GM12872 (cell line): ENCODE data around the gene PPP4R2.

ENCODE experiments used
- TF ChIP-seq, protein P1 (sequence below): IDR thresholded peaks from 3 replicates; pipeline ENCODE4 v1.5.1; 2011; ENCODE audit warnings: low read depth, mild to moderate bottlenecking, low read length, moderate library complexity; ENCODE audit not compliant: insufficient read depth

The PPP4R2 gene

DNA sequence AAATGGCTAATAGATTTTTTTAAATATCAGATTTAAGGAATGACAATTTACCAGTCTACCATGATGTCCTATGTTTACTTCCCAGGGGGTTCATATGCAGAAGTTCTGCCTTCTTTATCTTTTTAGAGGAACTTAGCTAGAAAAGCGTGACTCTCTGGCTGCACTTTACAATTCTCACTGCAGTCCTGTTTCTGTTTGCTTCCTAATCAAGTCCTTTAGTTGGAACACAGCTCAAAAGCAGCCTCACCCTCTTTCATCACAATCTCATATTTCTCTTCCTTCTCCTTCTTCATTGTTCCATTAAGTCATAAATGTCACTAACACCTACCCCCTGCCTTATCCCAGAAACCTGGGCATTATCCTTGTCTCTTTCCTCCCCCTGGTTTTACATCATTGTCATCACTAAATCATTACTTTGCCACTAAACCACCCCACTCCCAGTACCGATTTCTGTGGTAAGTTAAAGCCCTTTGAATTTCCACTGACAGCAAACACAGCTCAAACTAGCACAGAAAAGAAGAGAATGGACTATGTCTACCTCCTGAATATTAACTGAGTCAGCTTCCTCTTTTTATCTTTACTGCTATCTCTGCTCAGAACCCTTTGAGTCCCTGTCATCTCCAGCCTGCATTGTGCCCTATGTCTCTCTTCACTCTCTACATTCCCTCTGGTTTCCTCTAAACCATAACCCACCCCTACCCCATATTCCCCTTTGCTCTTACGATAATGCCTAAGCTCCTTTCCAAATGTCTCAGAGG, 13.8 kb upstream of the PPP4R2 start:
- TF ChIP-seq, protein P1, sequence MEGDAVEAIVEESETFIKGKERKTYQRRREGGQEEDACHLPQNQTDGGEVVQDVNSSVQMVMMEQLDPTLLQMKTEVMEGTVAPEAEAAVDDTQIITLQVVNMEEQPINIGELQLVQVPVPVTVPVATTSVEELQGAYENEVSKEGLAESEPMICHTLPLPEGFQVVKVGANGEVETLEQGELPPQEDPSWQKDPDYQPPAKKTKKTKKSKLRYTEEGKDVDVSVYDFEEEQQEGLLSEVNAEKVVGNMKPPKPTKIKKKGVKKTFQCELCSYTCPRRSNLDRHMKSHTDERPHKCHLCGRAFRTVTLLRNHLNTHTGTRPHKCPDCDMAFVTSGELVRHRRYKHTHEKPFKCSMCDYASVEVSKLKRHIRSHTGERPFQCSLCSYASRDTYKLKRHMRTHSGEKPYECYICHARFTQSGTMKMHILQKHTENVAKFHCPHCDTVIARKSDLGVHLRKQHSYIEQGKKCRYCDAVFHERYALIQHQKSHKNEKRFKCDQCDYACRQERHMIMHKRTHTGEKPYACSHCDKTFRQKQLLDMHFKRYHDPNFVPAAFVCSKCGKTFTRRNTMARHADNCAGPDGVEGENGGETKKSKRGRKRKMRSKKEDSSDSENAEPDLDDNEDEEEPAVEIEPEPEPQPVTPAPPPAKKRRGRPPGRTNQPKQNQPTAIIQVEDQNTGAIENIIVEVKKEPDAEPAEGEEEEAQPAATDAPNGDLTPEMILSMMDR = no peak

DNA sequence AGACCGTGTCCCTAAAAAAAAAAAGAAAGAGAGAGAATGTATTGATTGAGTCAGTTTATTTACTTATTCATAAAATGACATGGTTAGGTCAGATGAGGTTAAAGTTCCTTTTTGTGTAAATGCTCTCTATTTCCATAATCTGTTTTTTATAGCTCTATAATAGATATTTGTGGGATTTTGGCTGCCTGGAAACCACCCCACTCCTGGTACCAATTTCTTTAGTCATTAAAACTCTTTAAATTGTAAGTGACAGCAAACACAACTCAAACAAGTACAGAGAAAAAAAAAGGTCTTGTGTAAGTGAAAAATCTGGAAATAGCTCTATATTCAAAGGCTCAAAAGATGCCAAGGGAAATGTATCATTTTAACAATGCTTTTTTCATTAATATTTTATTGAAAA, 11.0 kb upstream of the PPP4R2 start:
- TF ChIP-seq, protein P1 = no peak

DNA sequence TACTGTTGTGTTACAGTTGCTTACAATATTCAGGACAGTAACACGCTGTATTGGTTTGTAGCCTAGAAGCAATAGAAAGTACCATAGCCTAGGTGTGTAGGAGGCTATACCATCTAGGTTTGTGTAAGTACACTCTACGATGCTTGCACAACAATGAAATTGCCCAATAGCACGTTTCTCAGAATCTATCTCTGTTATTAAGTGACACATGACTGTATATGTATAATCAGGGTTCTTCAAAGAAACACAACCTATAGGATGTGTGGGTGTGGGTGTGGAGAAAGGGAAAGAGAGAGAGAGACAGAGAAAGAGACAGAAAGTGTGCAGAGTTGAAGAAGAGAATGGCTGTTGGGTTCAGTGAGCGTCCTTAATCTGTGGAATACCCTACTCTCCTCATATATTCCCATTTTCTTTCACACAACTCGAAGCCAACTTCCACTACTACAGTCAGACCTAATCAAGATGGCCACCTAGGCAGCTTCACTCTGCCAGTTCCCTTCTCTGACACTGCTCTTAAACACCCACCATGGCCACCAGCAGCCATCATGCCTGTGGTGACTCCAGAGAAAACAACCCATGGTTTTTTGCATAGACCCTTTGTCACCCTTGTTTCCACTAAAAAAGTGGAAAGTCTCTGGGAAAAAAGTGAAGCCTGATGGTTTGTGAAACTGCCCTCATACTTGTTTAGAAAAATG, 5.8 kb upstream of the PPP4R2 start:
- TF ChIP-seq, protein P1 = no peak

DNA sequence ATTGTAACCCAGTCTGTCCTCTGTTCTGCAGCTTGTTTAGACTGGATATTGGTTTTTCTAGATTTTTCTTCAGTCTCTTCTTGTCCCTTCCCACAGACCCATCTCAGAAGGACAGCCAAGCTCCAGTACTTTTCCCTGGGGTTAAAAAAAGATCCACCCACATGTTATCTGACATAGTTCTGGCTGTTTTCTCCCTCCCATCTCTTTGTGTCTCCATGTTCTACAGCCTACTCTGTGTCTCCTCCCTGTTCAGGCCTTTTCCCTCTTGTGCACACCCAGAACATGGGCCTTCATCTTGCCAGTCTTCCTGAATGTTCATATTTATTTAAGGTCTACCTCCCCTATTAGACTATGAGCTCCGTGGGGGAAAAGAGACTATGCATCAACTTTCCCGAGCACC, 5.1 kb upstream of the PPP4R2 start:
- TF ChIP-seq, protein P1 = no peak

DNA sequence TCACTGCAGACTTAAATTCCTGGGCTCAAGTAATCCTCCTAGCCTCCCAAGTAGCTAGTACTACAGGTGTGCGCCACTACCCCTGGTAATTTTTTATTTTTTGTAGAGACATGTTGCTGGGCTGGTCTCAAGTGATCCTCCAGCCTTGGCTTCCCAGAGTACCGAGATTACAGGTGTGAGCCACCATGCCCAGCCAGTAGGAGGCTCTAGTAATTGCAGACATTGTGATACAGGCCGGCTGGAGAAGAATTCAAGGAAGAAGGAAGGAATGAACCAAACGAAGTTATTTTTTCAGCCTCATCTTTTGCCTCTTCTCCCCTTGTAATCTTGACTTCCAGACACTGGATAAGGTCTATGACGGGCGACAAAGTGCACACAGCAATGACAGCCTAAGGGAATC, 3.2 kb upstream of the PPP4R2 start:
- TF ChIP-seq, protein P1 = no peak

DNA sequence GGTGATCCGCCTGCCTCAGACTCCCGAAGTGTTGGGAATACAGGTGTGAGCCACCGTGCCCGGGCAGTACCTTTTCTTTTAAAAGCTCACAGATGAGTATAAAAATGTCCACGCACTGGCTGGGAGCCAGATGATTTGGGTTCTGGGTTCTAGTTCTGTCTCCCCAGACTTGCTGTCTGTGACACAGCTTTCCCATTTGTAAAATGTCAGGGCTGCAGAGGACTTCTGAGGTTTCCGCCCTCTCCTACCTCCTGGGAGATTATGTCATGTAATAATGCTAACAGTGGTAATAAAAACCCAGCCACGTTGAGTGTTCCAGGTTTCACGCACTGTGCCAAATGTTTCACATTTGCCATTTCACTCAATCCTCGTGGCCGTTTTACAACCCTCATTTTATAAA, 1.3 kb upstream of the PPP4R2 start:
- TF ChIP-seq, protein P1 = no peak

DNA sequence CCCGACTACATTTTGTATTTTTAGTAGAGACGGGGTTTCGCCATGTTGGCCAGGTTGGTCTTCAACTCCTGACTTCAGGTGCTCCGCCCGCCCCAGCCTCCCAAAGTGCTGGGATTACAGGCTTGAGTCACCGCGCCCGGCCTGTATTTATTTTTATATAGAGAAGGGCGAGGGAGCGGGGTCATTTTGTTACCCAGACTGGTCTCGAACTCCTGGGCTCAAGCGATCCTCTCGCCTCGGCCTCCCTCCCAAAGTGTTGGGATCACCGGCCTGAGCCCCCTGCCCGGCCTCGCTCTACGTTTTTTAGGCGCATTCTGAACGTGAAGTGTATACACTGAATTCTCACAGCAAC, 514 bp upstream of the PPP4R2 start:
- TF ChIP-seq, protein P1 = no peak
